Sigmoid colon (tissue), 7 donors: Measurements from ENCODE around the gene ACSL1. TPM values are rescaled to one million over a fixed set of nuclear protein-coding genes. Genes with fewer than 3 reads are reported as not detected.

Source experiments
- DNase-seq: peaks from one replicate; pipeline ENCODE4 v3.0.0-alpha.2; 2019
- H3K27ac ChIP-seq, 4 donors: fragments of 200-600 bp; sonication (generic); one replicate each; pipeline ENCODE4 v1.5.1; 2016 to 2019; ENCODE audit warnings: mild to moderate bottlenecking in 1 of 4
- H3K27me3 ChIP-seq, 3 donors: fragments of 200-600 bp; sonication (generic); one replicate each; pipeline ENCODE4 v1.5.1; 2019; ENCODE audit warnings: mild to moderate bottlenecking in 1 of 3
- H3K36me3 ChIP-seq, 4 donors: fragments of 200-600 bp; sonication (generic); one replicate each; pipeline ENCODE4 v1.5.1; 2016 to 2019
- H3K4me1 ChIP-seq, 4 donors: fragments of 200-600 bp; sonication (generic); one replicate each; pipeline ENCODE4 v1.5.1; 2017 to 2019
- H3K4me3 ChIP-seq, 4 donors: fragments of 200-600 bp; sonication (generic); one replicate each; pipeline ENCODE4 v1.5.1; 2017 to 2019; ENCODE audit warnings: mild to moderate bottlenecking in 2 of 4, moderate library complexity in 1 of 4
- H3K9me3 ChIP-seq, 4 donors: fragments of 200-600 bp in 3 of 4; sonication (generic) in 3 of 4; one replicate each; pipeline versions ENCODE4 v1.5.1 to v1.6.1; 2013 to 2019
- CTCF ChIP-seq, 4 experiments: fragments of 450-650 bp in 3 of 4; fragments of 200-600 bp in 1 of 4; IDR thresholded peaks; one replicate each; pipeline ENCODE4 v1.5.1; 2016 to 2019; ENCODE audit warnings: antibody characterized with exemption in 4 of 4, mild to moderate bottlenecking in 3 of 4, moderate library complexity in 2 of 4
- EP300 ChIP-seq, 4 donors: sonication (generic); formaldehyde crosslinking; IDR thresholded peaks; one replicate each; pipeline ENCODE4 v1.6.1; 2017; ENCODE audit warnings: antibody characterized with exemption in 4 of 4
- POLR2A ChIP-seq, 2 donors: fragments of 450-650 bp; IDR thresholded peaks; one replicate each; pipeline ENCODE4 v1.6.1; 2016; ENCODE audit warnings: antibody characterized with exemption in 2 of 2, mild to moderate bottlenecking in 2 of 2, moderate library complexity in 2 of 2
- POLR2AphosphoS5 ChIP-seq, 4 donors: sonication (generic); formaldehyde crosslinking; IDR thresholded peaks; one replicate each; pipeline ENCODE4 v1.6.1; 2017; ENCODE audit warnings: antibody characterized with exemption in 4 of 4
- WGBS, 2 donors: extraction: QIAGEN DNeasy Blood & Tissue Kit; methylation state at CpG; one replicate each; pipeline ENCODE4 v1.1.7; 2013; 5-methylcytosine and 5-hydroxymethylcytosine counted together
- intact Hi-C: fragments of 100-400 bp; cut with DNase I; formaldehyde crosslinking; loops from one replicate; pipeline ENCODE4 v1.15.1; 2023
- polyA plus RNA-seq, 3 donors: library from polyadenylated mRNA; stranded (reverse); fragments of 200-250 nt; gene quantifications; one replicate each; pipeline ENCODE4 v1.2.3, GENCODE V29; 2013
- total RNA-seq, 4 donors: library from RNA; depleted of rRNA; stranded (reverse); fragments of >200 nt; gene quantifications; one replicate each; pipeline ENCODE4 v1.1.0, GENCODE V29; 2016
- donor health status: healthy with polysubstance abuse.
- donor health status: Bipolar disorder and iron deficiency.
- donor health status: healthy.

Gene ACSL1
- total and polyA plus RNA-seq, 7 donors: 31.7 to 121 (median 57.1) TPM

DNA sequence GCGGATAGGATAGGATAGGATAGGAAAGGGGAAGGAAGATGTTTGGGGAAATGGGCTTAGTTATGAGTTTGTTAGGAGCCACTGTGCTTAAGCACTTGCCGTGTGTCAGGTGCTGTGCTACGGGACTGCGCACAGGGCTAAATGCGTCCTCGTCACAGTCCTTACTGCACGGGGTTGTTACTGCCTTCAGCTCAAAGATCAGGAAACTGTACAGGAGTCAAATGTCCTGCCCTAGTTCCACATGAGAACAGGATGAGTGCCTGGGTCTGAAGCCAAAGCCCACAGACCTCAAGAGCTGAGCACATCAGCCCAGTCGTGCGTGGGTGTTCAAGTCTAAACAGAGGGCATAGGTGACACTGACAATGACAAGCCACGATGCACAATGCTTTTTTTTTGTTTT lies 15.0 kb downstream of the ACSL1 start:
- intact Hi-C loops: no loop called here
- Histone ChIP-seq H3K4me3 (no peak overlapping the region), H3K4me1 (peaks cover 0 to 56% (median 41%) of the 10 kb centered on the region in 4 donors), H3K27ac (no peak overlapping the region), H3K36me3 (no peaks in the 10 kb centered on the region), H3K9me3 (no peaks in the 10 kb centered on the region), H3K27me3 (no peaks in the 10 kb centered on the region)
- 87 to 91% methylated on average over 10 of the region's 10 CpGs for WGBS, 2 donors
- DNase-seq: no peak
- TF ChIP-seq POLR2A (IDR thresholded peaks at IDR 0.05) (no peak), POLR2AphosphoS5 (IDR thresholded peaks at IDR 0.05) (peak in 1 of 4 donors; percentile 11)

- intact Hi-C loops: no loop called here
- 85 to 91% methylated on average over 1 of the region's 1 CpG for WGBS, 2 donors
- no peaks in the 10 kb centered on the region for H3K36me3 ChIP-seq
- no peak overlapping the region for H3K4me3 ChIP-seq
- TF ChIP-seq EP300 (IDR thresholded peaks at IDR 0.05) (no peak), POLR2A (IDR thresholded peaks at IDR 0.05) (no peak), POLR2AphosphoS5 (IDR thresholded peaks at IDR 0.05) (no peak), CTCF (IDR thresholded peaks at IDR 0.05) (no peak)
- H3K4me1 ChIP-seq: peaks cover 0 to 51% (median 34%) of the 10 kb centered on the region in 4 donors
- H3K9me3 ChIP-seq: no peaks in the 10 kb centered on the region
- no peaks in the 10 kb centered on the region for H3K27me3 ChIP-seq
- no peak for DNase-seq
- no peak overlapping the region for H3K27ac ChIP-seq
Observed at GRCh38 chr4:184808713-184809050, 17.1 kb downstream of the ACSL1 start.

DNA sequence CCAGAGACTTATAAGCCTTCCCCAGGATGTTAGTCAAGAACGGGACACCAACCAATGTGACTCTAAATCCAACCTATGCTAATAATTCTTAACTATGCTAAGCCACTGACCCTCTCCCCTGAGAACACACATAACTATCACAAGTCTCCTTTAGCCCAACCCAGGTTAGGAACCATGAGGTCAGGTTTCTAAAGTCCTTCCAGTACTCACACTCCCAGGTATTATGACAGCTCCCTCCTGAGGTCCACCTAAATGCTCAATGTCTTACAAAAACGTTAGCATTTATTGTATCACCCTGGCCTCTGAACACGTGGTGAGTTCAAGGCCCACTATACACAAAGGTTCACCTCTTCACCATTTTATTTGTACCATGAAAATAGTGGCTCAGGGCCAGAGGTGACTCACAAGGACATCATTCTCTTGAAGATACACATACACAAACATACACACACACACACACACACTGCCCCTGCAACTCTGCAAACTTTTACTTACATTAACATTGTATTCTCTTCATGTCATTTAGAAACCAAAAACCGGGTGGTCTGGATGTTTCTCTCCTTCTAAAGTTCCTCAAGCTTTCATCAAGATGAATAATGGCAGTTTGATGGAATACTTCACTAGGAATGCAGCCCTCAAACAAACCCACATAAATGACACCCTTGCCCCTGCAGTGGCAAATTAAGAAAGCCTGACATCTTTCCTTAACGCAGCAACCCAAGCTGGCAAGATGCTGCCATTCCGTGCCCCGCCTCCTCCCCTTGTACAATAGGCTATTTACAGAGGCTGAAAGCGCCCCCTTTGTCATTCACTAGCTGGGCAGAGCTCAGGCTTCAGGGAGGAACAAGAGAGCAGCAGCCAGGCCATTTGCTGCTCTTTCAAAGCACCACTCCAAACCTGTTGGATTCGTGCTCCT lies 17.7 kb downstream of the ACSL1 start:
- H3K36me3 ChIP-seq: no peaks in the 10 kb centered on the region
- no peak overlapping the region for H3K4me3 ChIP-seq
- peaks cover 0 to 50% (median 34%) of the 10 kb centered on the region in 4 donors for H3K4me1 ChIP-seq
- H3K27ac ChIP-seq: peak overlapping the region in 1 of 4 donors; percentile 12
- 68 to 73% methylated on average over 9 of the region's 9 CpGs for WGBS, 2 donors
- no peaks in the 10 kb centered on the region for H3K9me3 ChIP-seq
- H3K27me3 ChIP-seq: no peaks in the 10 kb centered on the region
- no peak for DNase-seq
- peak in 2 of 4 donors; percentile 19 to 30 for TF ChIP-seq POLR2AphosphoS5 (IDR thresholded peaks at IDR 0.05)
- no peak for TF ChIP-seq CTCF (IDR thresholded peaks at IDR 0.05)
- intact Hi-C loops: no loop called here

DNA sequence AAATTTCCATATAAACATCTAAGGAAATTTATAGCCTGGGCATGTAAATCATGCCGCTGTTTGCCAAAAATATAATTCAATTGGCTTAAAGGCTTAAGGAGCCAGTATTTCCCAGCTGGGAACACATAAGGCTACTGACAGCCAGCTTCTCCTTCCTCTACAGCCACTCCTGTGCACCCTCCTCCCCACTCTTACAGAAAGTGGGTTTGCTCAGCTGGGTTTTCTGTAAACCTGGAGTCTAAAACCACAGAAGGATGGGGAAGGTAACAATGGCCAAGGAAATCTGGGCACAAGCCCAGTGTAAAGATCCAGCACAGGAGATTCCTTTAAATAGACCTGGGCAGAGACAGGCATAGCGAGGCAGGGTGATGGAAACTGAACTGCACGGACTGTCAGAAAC lies 18.5 kb downstream of the ACSL1 start:
- Histone ChIP-seq H3K4me3 (no peak overlapping the region), H3K27ac (peak overlapping the region in 1 of 4 donors; percentile 12), H3K36me3 (no peaks in the 10 kb centered on the region), H3K27me3 (no peaks in the 10 kb centered on the region), H3K9me3 (no peaks in the 10 kb centered on the region), H3K4me1 (peaks cover 0 to 44% (median 40%) of the 10 kb centered on the region in 4 donors)
- no peak for DNase-seq
- no peak for TF ChIP-seq EP300 (IDR thresholded peaks at IDR 0.05)
- TF ChIP-seq POLR2A (IDR thresholded peaks at IDR 0.05): no peak
- no peak for TF ChIP-seq CTCF (IDR thresholded peaks at IDR 0.05)
- no peak for TF ChIP-seq POLR2AphosphoS5 (IDR thresholded peaks at IDR 0.05)
- intact Hi-C loops: no loop called here
- 89 to 93% methylated on average over 3 of the region's 3 CpGs for WGBS, 2 donors

- Histone ChIP-seq H3K4me1 (peaks cover 0 to 49% (median 44%) of the 10 kb centered on the region in 4 donors), H3K9me3 (no peaks in the 10 kb centered on the region), H3K27ac (no peak overlapping the region), H3K27me3 (no peaks in the 10 kb centered on the region), H3K4me3 (no peak overlapping the region), H3K36me3 (no peaks in the 10 kb centered on the region)
- TF ChIP-seq POLR2A (IDR thresholded peaks at IDR 0.05) (no peak), POLR2AphosphoS5 (IDR thresholded peaks at IDR 0.05) (no peak), CTCF (IDR thresholded peaks at IDR 0.05) (no peak), EP300 (IDR thresholded peaks at IDR 0.05) (no peak)
- intact Hi-C loops: no loop called here
- WGBS, 2 donors: 91% methylated on average over 1 of the region's 1 CpG
- DNase-seq: no peak
Observed at GRCh38 chr4:184806711-184807110, 19.1 kb downstream of the ACSL1 start.
